ENCODE measurements around the gene SCN8A. TPM values are rescaled to one million over a fixed set of nuclear protein-coding genes. Genes with fewer than 3 reads are reported as not detected.

The SCN8A gene
- total RNA-seq, 1 donor from 2014 or later: 5.0 TPM

- Mint-ChIP-seq H3K27ac (ENCODE audit: unreplicated experiment) (no peak overlapping the region), H3K27me3 (ENCODE audit: unreplicated experiment) (no peaks in the 10 kb centered on the region), H3K4me1 (ENCODE audit: unreplicated experiment) (peaks cover 12% of the 10 kb centered on the region), H3K36me3 (ENCODE audit: low read depth, unreplicated experiment) (peaks cover 4% of the 10 kb centered on the region), H3K9me3 (ENCODE audit: unreplicated experiment) (no peaks in the 10 kb centered on the region), H3K4me3 (ENCODE audit: unreplicated experiment) (no peak overlapping the region)
- DNase-seq (ENCODE audit: low spot score): no peak
- TF ChIP-seq CTCF (IDR thresholded peaks at IDR 0.05; ENCODE audit: unreplicated experiment): no peak
Observed at GRCh38 chr12:51759695-51760094, 168.7 kb downstream of the SCN8A start.

GRCh38 chr12:51760231-51760630 lies 169.2 kb downstream of the SCN8A start:
- peaks cover 4% of the 10 kb centered on the region for H3K36me3 Mint-ChIP-seq (ENCODE audit: low read depth, unreplicated experiment)
- no peak overlapping the region for H3K4me3 Mint-ChIP-seq (ENCODE audit: unreplicated experiment)
- H3K27me3 Mint-ChIP-seq (ENCODE audit: unreplicated experiment): no peaks in the 10 kb centered on the region
- TF ChIP-seq CTCF (IDR thresholded peaks at IDR 0.05; ENCODE audit: unreplicated experiment): no peak
- peaks cover 10% of the 10 kb centered on the region for H3K4me1 Mint-ChIP-seq (ENCODE audit: unreplicated experiment)
- no peak overlapping the region for H3K27ac Mint-ChIP-seq (ENCODE audit: unreplicated experiment)
- no peak for DNase-seq (ENCODE audit: low spot score)
- no peaks in the 10 kb centered on the region for H3K9me3 Mint-ChIP-seq (ENCODE audit: unreplicated experiment)

- H3K27me3 Mint-ChIP-seq (ENCODE audit: unreplicated experiment): no peaks in the 10 kb centered on the region
- H3K4me3 Mint-ChIP-seq (ENCODE audit: unreplicated experiment): no peak overlapping the region
- H3K27ac Mint-ChIP-seq (ENCODE audit: unreplicated experiment): no peak overlapping the region
Observed at GRCh38 chr12:51763743-51764142, 172.7 kb downstream of the SCN8A start.

GRCh38 chr12:51766067-51766676 lies 175.1 kb downstream of the SCN8A start:
- H3K9me3 Mint-ChIP-seq (ENCODE audit: unreplicated experiment): no peaks in the 10 kb centered on the region
- no peaks in the 10 kb centered on the region for H3K27me3 Mint-ChIP-seq (ENCODE audit: unreplicated experiment)
- no peak overlapping the region for H3K27ac Mint-ChIP-seq (ENCODE audit: unreplicated experiment)
- H3K4me3 Mint-ChIP-seq (ENCODE audit: unreplicated experiment): peak overlapping the region; percentile 38
- no peak for DNase-seq (ENCODE audit: low spot score)
- peaks cover 5% of the 10 kb centered on the region for H3K36me3 Mint-ChIP-seq (ENCODE audit: low read depth, unreplicated experiment)
- no peak for TF ChIP-seq CTCF (IDR thresholded peaks at IDR 0.05; ENCODE audit: unreplicated experiment)
- H3K4me1 Mint-ChIP-seq (ENCODE audit: unreplicated experiment): no peaks in the 10 kb centered on the region

More at GRCh38 chr12:51763743-51764142, 172.7 kb downstream of the SCN8A start:
- DNase-seq (ENCODE audit: low spot score): no peak
- no peaks in the 10 kb centered on the region for H3K4me1 Mint-ChIP-seq (ENCODE audit: unreplicated experiment)
- H3K36me3 Mint-ChIP-seq (ENCODE audit: low read depth, unreplicated experiment): peaks cover 5% of the 10 kb centered on the region
- H3K9me3 Mint-ChIP-seq (ENCODE audit: unreplicated experiment): no peaks in the 10 kb centered on the region
- no peak for TF ChIP-seq CTCF (IDR thresholded peaks at IDR 0.05; ENCODE audit: unreplicated experiment)

- Mint-ChIP-seq H3K9me3 (ENCODE audit: unreplicated experiment) (no peaks in the 10 kb centered on the region), H3K4me1 (ENCODE audit: unreplicated experiment) (no peaks in the 10 kb centered on the region), H3K27me3 (ENCODE audit: unreplicated experiment) (peaks cover under 1% of the 10 kb centered on the region), H3K4me3 (ENCODE audit: unreplicated experiment) (no peak overlapping the region), H3K27ac (ENCODE audit: unreplicated experiment) (no peak overlapping the region), H3K36me3 (ENCODE audit: low read depth, unreplicated experiment) (peaks cover 10% of the 10 kb centered on the region)
- DNase-seq (ENCODE audit: low spot score): no peak
- no peak for TF ChIP-seq CTCF (IDR thresholded peaks at IDR 0.05; ENCODE audit: unreplicated experiment)
Observed at GRCh38 chr12:51771008-51771407, 180.0 kb downstream of the SCN8A start.
